HG03521 (cell line): ENCODE results near the gene SNU13.
"Not testable (repeated sequence)": the region's sequence is repeated elsewhere in the genome, so short reads cannot be mapped to it uniquely, and the experiment has no call there.

Source experiments
- ATAC-seq: cut with Tn5 transposase; IDR thresholded peaks from one replicate; pipeline ENCODE4 v1.9.1; 2021; ENCODE audit warnings: mild to moderate bottlenecking, moderate library complexity; ENCODE audit not compliant: unreplicated experiment

Gene SNU13

DNA sequence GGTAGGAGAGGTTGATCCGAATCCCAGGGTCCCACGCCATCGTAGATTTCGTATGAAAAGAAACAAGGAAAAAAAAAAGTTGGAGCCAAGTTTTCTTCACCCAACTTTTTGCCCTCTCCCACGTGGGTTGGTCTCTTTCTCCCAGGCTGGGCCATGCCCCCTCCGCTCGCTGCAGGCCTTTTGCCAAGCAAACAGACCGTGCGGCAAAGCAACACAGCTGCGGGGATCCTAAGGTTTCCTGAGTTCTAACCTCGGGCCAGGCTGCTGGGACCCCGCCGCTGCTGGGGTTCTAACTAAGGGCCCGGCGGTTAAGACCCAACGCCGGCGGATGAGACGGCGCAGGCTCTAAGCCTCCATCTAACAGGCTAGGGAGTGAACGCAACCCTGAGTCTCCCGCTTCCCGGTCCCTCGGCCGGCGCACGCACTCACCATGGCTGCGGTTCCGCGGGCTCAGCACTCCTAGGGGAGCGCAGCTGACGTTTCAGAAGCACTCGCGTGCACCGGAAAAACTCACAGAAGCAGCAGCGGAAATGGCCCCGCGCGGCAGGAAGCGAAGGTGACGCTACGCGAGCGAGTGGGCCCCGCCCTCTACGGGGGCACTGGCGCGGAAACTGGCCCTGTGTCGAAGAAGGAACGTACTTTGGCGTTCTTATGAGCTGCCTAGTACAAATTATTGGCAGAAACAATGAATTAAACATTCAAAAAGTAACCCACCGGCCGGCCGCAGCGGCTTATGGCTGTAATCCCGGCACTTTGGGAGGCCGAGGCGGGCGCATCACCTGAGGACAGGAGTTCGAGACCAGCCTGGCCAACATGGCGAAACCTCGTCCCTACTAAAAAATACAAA, at the start of gene SNU13:
Gene SNU13 (minus strand): TSS at position 503 of the 847 bp plus-strand sequence. CDS start 71 bp downstream, at position 432.
- ATAC-seq, result peak; percentile 86

DNA sequence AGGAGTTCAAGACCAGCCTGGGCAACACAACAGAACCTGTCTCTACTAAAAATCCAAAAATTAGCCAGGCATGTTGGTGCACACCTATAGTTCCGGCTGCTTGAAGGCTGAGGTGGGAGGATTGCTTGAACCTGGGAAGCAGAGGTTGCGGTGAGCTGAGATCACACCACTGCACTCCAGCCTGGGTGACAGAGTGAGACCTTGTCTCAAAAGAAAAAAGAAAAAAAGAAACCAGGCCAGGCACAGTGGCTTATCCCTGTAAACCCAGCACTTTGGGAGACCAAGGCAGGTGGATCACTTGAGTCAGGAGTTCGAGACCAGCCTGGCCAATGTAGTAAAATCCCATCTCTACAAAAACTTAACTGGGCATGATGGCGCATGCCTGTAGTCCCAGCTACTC, 44.6 kb upstream of the SNU13 start:
- not testable (repeated sequence) for ATAC-seq

DNA sequence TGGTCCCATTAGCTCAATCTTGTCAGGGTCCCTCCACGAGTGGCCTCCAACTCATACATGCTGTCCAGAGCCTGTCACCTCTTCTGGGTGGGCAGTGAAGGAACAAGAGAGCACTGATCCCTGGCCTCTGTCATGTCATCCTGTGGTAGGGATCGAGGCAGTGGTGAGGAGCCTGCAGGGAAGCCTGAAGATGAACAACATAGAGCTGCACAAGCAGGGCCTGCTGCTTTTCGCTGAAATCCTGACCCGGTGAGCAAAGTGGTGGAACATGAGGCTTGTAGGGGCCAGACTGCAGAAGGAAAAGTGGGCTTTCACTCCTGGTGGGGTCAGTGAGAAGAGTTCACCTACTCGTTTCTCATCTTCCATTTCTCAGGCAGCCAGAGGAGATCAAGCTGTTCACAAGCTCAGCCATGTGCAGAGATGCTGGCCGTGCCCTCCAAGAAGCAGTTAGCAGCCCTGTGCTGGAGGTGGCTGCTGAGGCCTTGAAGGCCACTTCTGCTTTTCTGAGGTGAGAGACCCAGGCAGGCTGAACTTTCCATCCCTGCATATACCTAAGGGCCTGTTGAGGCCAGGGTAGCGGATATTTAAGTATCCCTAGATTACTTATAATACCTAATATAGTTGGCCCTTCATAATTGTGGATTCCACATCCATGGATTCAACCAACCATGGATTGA, 43.6 kb upstream of the SNU13 start:
- no peak for ATAC-seq

DNA sequence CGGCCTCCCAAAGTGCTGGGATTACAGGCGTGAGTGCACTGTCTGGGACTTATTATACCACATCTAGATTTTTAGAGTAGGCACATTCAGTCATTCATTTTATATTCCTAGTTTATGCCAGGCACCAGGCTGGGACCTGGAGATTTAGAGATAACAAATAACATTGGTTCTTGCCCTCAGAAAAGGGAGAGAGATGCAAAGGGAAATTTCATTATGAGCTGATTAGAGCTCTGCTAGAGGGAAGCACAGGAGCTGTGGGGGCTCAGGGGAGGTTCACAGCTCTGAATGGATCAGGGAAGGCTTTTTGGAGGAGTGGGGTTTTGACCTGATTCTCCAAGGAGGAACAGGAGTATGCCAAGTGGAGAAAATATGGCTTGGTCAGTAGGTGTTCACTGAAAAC, 42.9 kb upstream of the SNU13 start:
- ATAC-seq, result no peak

DNA sequence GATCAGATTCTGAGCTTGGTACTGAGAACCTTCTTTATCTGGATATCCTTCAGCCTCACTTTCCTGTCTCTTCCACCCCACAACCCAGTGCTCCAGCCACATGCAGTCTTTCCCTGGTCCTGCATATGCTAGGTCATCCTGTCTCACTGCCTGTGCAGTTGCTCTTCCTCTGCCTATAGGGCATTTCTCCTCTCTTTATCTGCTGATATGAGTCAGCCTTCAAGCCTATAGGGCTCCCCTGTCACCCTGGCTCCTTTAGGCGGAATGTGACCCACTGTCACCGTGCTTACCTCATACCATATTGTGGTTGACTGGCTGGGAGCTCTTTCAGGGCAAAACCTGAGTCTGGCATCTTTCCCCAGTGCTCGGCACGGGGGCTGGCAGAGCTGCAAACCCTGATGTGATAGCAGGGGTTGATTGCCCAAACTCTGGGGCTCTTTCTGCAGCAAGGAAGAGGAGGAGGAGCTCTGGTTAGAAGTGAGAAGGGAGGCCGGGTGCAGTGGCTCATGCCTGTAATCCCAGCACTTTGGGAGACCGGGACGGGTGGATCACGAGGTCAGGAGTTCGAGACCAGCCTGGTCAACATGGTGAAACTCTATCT, 36.9 kb upstream of the SNU13 start:
- no peak for ATAC-seq

DNA sequence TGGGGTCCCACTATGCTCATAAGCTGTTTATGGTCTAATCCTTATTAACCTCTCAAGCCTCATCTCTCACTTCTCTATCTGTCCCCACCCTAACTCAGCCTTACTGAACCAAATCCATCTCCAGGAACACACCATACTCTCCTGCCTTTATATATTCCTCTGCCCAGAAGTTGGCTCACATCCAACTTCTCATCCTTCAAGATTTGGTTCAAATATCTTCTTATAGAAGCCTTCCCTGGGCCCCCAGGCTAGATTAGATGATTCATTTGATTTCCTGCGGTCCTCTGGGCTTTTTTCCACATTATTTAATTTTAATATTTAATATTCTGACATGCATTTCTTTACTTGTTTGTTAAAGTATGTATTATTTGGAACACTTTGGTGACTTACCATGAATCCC, 33.8 kb upstream of the SNU13 start:
- no peak for ATAC-seq

DNA sequence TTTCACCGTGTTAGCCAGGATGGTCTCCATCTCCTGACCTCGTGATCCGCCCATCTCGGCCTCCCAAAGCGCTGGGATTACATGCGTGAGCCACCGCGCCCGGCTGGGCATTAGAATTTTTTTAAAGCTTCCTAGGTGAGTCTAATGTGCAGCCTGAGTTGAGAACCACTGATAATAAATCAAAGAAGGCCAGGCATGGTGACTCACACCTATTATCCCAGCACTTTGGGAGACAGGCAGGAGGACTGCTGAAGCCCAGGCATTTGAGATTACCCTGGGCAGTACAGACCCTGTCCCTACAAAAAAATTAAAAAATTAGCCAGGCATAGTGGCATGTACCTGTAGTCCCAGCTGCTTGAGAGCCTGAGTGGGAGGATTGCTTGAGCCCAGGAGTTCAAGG, 24.3 kb upstream of the SNU13 start:
- ATAC-seq, result no peak

DNA sequence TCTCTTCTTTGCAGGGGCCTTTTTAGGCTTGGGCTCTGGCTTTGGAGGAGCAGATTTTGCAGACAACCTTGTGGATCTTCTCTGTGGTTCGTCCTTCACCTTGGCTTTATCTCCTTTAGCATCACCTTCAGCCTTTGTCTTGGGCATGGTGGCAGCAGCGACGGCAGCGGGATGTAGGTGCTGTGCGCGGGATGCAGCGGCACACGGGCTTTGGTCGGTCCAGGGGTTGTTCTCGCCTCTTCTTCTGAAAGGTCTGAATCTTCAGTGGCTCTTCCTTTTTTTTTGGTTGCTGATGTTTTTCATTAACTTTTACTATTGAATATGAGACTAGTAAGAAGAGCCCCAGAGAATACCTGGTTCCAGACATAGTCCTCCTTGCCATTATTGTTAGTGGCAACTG, 20.7 kb upstream of the SNU13 start:
- ATAC-seq, result no peak

DNA sequence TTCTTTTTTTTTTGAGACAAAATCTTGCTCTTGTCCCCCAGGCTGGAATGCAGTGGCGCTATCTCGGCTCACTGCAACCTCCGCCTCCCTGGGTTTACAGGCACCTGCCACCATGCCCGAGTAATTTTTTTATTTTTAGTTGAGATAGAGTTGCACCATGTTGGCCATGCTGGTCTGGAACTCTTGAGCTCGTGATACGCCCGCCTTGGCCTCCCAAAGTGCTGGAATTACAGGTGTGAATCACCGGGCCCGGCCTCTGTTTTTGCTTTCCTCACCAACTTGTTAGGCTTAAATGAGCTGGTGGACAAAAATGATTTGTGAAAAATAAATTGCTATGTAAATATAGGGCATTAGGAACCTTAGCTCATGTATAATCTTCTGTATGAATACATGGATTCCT, 14.1 kb upstream of the SNU13 start:
- ATAC-seq, result no peak

DNA sequence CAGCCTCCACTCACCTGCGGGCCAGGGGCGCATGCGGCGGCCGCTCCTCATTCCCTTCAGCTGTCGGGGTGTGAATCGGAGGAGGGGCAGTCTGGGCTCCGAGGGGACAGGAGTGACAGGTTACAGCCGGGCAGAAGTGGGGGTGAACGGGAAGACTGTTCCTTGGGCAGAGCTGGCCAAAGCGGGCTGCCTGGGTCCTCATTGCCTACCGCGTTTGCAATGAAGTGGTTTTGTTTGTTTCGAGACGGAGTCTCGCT, 11.4 kb upstream of the SNU13 start:
- no peak for ATAC-seq

DNA sequence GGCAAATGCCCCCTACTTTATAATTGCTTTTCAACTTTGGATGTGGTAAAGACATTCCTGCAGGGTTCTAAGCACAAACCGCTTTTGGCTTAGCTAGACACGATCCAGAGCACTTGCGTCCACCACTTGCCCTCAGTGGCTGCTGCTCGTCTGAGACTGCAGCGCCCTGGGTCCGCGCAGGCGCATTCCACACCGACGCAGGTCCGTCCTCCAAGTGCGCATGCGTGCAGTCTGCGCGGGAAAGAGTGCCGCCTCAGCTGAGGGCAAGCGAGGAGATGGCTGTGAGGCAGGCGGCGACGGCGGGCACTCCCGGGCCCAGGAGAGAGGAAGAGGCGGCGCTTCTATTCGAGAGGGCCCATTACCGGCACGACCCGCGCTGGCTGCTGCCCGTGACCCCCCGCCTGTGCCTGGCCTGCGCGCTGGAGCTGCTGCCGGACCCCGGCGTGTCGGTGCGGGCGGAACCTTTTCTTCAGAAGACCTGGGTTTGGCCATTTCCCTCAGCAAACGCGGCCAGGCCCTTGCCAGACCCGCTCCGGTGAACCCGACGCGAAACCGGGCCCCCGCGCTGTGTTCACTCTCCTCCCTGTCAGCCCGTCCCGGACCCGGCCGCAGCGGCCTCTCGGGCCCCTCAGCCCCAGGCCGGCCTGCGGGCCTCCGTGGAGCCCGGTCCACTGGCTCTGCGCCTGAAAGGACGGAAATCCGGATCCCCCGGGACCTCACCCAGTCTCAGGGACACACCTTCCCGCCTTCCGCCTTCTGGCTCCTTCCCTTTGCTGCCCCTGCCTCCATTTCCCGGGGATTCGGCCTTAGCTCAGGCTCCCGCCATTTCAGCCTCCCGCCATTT, 10.8 kb upstream of the SNU13 start, which contains the start of gene MEI1:
Gene MEI1 (plus strand): TSS at position 240 of the 844 bp plus-strand sequence. CDS start 36 bp downstream, at position 276.
- ATAC-seq, result no peak

DNA sequence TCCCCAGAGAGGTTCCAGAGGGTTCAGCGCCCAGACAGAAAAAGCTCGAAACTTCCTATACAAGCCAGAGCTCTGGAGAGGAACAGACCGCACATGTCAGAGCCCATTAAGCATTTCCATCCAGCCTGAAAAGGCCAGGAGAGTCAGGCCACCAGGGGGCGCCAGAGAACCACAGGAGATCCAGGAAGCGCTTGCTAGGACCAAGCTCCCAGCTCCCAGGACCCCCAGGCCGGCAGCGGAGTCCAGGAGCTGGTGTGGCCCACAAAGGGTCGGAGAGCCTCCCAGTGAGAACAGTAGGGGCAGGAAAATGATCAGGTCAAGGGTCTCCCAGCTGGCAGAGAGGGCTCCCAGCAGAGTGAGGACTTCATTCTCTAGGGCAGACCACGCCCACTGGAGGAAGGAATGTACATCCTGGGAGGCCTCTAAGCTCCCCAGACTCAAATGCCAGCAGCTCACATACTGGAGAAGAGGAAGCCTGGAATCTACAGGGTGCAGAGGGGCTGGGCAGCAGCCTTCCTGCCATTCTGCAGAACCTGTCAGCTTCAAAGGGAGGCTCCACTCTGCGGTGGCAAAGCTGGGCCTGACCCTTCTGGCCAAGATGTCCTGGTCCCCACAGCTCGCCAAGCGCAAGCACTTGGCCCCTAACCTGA, 8.6 kb upstream of the SNU13 start:
- no peak for ATAC-seq

DNA sequence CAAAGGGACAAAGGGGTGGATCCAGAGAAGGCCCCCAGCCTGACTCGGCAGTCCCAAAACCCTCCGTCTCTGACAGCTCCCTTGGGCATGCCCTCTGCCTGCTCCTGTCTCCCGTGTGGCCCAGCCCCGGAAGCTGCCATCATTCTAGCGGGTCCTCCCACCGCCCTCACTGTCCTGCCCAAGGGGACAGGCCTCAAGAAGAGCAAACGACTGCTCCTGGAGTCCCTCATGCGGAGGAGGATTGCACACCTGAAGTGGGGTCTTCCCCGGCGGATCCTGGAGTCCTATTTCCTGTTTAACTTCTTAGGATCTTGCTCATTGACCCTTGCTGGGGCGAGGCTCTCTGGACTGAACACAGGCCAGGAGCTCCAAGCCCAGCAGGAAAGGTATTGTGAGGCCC, 8.0 kb upstream of the SNU13 start:
- no peak for ATAC-seq

DNA sequence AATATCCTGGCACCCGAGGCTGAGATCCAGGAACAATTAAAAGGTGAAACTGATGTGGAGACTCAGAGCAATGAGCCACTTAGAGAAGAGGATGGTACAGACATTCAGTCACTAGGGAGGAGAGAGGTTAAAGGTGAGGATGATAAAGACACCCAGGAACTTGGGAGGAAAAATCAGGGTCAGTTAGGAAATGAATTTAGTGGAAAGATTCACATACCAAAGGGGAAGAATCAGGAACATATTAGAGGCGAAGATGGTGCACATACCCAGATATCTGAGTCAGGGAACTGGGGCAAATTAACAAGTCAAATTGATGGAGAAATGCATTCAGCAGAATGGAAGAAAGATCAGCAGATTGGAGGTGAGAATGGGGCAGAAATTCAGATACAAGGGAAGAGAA, 6.5 kb upstream of the SNU13 start:
- no peak for ATAC-seq

DNA sequence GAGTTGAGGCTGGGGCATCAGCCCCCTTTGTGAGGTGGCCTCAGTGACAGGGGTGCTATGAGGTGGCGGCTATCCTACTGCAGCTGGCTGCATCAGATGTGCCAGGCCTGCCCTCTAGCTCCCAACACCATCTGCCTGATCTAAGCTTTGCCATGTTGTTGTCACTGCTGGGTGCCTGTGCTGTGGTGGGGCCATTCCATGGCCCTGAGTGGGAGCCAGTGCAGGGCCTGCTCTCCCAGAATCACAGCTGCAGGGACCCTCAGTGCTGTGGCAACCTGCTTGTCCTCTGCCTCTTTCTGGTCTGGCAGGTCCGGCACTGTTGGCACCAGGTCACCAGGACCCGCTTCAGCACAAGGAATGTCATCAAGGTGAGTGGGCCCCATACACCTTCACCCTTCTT, 1.8 kb upstream of the SNU13 start:
- ATAC-seq, result no peak

DNA sequence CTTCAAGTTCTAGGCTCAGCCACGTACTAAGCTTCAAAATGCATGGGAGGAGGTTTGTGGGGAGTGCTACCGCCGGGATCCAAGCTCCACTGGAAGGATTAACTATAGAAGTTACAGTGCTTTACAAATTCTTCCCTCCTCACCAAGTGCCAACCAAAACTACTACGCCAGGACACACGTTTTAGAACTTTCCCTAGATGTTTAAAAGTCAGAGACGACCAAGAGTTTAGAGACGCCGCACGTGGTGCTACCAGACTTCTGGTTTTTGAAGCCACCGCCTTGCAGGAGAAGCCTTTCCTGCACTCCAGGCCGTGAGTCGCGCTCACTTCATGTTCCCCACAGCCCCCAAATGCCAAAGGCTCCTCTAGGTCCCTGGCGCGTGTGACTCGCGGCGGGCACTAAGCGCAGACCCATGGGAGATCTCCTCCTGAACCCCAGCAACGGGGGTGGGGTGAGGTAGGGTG, 734 bp downstream of the SNU13 start:
- ATAC-seq, result no peak

DNA sequence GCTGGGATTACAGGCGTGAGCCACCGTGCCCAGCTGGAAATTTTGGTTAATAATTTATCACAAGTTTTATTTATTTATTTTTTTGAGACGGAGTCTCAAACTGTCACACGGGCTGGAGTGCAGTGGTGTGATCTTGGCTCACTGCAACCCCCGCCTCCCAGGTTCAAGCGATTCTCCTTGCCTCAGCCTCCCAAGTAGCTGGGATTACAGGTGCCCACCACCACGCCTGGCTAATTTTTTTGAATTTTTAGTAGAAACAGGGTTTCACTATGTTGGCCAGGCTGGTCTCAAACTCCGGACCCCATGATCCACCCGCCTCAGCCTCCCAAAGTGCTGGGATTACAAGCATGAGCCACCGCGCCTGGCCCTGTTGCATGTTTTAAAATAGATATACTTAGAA, 1.8 kb downstream of the SNU13 start:
- not testable (repeated sequence) for ATAC-seq

DNA sequence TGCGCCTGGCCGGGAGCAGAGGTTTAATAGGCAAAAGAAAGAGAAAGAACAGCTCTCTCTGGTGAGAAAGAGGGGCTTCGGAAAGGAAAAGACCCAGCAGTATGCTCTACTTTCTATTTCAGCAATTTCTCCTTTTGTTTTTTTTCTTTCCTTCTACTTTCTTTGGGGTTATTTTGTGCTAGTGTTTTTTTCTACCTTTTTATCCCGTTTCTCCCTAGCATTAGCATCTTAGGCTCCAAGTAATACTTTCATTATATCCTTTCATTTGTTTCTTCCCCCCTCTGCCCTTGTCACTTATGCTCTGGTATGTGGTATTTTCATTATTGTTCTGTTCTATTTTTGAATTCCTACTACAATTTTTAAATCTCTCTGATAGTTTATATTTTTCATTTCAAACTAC, 4.5 kb downstream of the SNU13 start:
- ATAC-seq, result no peak

DNA sequence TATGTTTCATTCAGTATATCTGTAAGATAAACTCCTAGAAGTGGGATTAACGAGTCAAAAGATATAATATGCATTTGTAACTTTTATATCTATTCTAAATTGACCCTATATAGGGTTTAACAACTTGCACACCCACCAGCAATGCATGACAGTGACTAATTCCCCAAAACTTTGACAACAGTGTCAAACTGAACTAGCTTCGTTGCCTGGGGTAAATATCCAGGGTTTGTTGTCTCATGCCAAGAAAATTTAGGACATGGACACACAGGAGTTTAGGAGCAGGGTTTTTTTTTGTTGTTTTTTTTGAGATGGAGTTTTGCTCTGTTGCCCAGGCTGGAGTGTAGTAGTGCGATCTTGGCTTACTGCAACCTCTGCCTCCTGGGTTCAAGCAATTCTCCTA, 5.1 kb downstream of the SNU13 start:
- ATAC-seq, result no peak

DNA sequence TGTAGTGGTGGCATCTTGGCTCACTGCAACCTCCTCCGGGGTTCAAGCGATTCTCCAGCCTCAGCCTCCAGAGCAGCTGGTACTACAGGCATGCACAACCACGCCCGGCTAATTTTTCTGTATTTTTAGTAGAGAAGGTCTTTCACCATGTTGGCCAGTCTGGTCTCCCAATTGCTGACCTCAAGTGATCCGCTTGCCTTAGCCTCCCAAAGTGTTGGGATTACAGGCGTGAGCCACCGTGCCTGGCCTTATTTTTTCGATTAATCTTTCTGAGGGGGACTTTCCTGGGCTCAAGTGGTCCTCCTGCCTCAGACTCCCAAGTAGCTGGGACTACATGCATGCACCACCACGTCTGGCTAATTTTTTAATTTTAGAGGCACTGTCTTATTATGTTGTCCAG, 5.6 kb downstream of the SNU13 start:
- ATAC-seq, result no peak
